Kidney (tissue), 14 donors: Measurements from ENCODE around the gene SCGB1D1. TPM values are rescaled to one million over a fixed set of nuclear protein-coding genes. Genes with fewer than 3 reads are reported as not detected.

ENCODE experiments used
- DNase-seq, 5 donors: peaks; one replicate each; pipeline ENCODE4 v3.0.0-alpha.2; 2013 to 2020
- FAIRE-seq: peaks from 2 replicates; lab custom pipeline; 2012; peaks lifted over from hg19 to GRCh38; lab: Jason Lieb, UNC
- H3K27ac ChIP-seq, 2 donors: one replicate each; pipeline ENCODE4 v1.7.0; 2013; ENCODE audit warnings: low read depth in 2 of 2, low read length in 2 of 2, inconsistent platforms in 1 of 2
- H3K27me3 ChIP-seq: one replicate; pipeline ENCODE4 v1.7.1; 2013; ENCODE audit warnings: low read length, inconsistent platforms; ENCODE audit not compliant: control insufficient read depth, insufficient read depth
- H3K36me3 ChIP-seq, 3 donors: one replicate each; pipeline versions ENCODE4 v1.7.0 to v1.7.1; 2013; ENCODE audit warnings: low read length in 3 of 3, control low read depth in 1 of 3, inconsistent platforms in 1 of 3; ENCODE audit not compliant: insufficient read depth in 3 of 3, control insufficient read depth in 2 of 3
- H3K4me1 ChIP-seq, 3 donors: one replicate each; pipeline versions ENCODE4 v1.7.0 to v1.7.1; 2013; ENCODE audit warnings: low read length in 3 of 3, inconsistent platforms in 1 of 3, low read depth in 1 of 3; ENCODE audit not compliant: control insufficient read depth in 2 of 3, insufficient read depth in 2 of 3
- H3K4me3 ChIP-seq, 3 donors: one replicate each; pipeline versions ENCODE4 v1.7.0 to v1.8.1; 2013; ENCODE audit warnings: low read length in 3 of 3, control low read depth in 1 of 3, inconsistent platforms in 1 of 3
- H3K9ac ChIP-seq, 3 donors: one replicate each; pipeline versions ENCODE4 v1.7.0 to v1.7.1; 2013; ENCODE audit warnings: low read length in 3 of 3, control low read depth in 1 of 3, inconsistent platforms in 1 of 3
- H3K9me3 ChIP-seq, 3 donors: one replicate each; pipeline versions ENCODE4 v1.7.0 to v1.7.1; 2013; ENCODE audit warnings: low read length in 3 of 3, control low read depth in 1 of 3, inconsistent platforms in 1 of 3; ENCODE audit not compliant: control insufficient read depth in 2 of 3, insufficient read depth in 1 of 3
- intact Hi-C: fragments of 100-400 bp; cut with DNase I; formaldehyde crosslinking; loops from one replicate; pipeline ENCODE4 v1.11.1; 2022
- polyA plus RNA-seq: library from polyadenylated mRNA; stranded (reverse); fragments of 350-450 nt; fragmentation: Illumina TruSeq; extraction: RNeasy Lipid Tissue Mini Kit (QIAGEN cat#74804); gene quantifications from one replicate; pipeline ENCODE4 v1.2.3, GENCODE V29; 2014; ENCODE audit warnings: low read depth, low replicate concordance; ENCODE audit not compliant: insufficient read depth
- total RNA-seq: library from RNA; stranded (reverse); fragmentation: NEBNext Ultra II Directional; extraction: Animal tissue kit (Norgen Biotek cat#: 25700); gene quantifications from one replicate; pipeline ENCODE4 v1.2.1, GENCODE V29; 2021
- TF ChIP-seq, protein P1 (sequence below): IDR thresholded peaks from 3 replicates; pipeline ENCODE4 v1.5.1; 2012; ENCODE audit warnings: mild to moderate bottlenecking, moderate library complexity, borderline replicate concordance; ENCODE audit not compliant: insufficient read depth; ENCODE audit errors: extremely low read depth
- donor health status: control.
- donor health status: control.
- donor health status: control.
- donor health status: control.
- donor health status: control.
- donor health status: DM: yes; HTN: yes; CAD: no.
- donor health status: Normal renal cell carcinoma (clear cell type).

Gene SCGB1D1
- total and polyA plus RNA-seq, 2 donors from 2014 or later, result not detected

DNA sequence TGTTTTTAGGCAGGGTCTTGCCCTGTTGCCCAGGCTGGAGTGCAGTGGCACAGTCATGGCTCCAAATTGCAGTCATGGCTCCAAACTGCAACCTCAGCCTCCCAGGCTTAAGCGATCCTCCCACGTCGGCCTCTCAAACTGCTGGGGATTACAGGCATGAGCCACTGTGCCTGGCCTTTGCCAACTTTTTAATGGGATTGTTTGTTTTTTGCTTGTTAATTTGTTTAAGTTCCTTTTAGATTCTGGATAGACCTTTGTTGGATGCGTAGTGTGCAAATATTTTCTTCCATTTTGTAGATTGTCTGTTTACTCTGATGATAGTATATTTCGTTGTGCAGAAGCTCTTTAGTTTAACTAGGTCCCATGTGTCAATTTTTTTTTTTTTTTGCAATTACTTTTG, 10.0 kb upstream of the SCGB1D1 start:
- Histone ChIP-seq H3K4me1 (no peaks in the 10 kb centered on the region), H3K27ac (no peak overlapping the region), H3K9ac (no peak overlapping the region), H3K9me3 (no peaks in the 10 kb centered on the region), H3K36me3 (no peaks in the 10 kb centered on the region), H3K4me3 (no peak overlapping the region), H3K27me3 (no peaks in the 10 kb centered on the region)
- TF ChIP-seq, protein P1, sequence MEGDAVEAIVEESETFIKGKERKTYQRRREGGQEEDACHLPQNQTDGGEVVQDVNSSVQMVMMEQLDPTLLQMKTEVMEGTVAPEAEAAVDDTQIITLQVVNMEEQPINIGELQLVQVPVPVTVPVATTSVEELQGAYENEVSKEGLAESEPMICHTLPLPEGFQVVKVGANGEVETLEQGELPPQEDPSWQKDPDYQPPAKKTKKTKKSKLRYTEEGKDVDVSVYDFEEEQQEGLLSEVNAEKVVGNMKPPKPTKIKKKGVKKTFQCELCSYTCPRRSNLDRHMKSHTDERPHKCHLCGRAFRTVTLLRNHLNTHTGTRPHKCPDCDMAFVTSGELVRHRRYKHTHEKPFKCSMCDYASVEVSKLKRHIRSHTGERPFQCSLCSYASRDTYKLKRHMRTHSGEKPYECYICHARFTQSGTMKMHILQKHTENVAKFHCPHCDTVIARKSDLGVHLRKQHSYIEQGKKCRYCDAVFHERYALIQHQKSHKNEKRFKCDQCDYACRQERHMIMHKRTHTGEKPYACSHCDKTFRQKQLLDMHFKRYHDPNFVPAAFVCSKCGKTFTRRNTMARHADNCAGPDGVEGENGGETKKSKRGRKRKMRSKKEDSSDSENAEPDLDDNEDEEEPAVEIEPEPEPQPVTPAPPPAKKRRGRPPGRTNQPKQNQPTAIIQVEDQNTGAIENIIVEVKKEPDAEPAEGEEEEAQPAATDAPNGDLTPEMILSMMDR, result no peak
- intact Hi-C loops, result no loop called here
- FAIRE-seq (no peak), DNase-seq (no peak)

DNA sequence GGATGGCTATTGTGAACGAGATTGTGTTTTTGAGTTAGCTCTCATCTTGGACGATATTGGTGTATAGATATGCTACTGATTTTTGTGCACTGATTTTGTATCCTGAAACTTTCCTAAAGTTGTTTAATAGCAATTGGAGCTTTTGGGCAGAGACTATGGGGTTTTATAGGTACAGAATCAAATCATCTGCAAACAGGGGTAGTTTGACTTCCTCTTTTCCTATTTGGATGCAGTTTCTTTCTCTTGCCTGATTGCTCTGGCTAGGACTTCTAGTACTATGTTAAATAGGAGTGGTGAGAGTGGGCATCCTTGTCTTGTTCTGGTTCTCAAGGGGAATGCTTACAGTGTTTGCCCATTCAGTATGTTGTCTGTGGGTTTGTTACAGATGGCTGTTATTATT, 8.9 kb upstream of the SCGB1D1 start:
- TF ChIP-seq, protein P1, result no peak
- no peaks in the 10 kb centered on the region for H3K36me3 ChIP-seq
- H3K9me3 ChIP-seq, result no peaks in the 10 kb centered on the region
- FAIRE-seq (no peak), DNase-seq (no peak)
- H3K4me1 ChIP-seq, result no peaks in the 10 kb centered on the region
- no peak overlapping the region for H3K4me3 ChIP-seq
- intact Hi-C loops, result no loop called here
- H3K27me3 ChIP-seq, result no peaks in the 10 kb centered on the region
- H3K27ac ChIP-seq, result no peak overlapping the region
- no peak overlapping the region for H3K9ac ChIP-seq

DNA sequence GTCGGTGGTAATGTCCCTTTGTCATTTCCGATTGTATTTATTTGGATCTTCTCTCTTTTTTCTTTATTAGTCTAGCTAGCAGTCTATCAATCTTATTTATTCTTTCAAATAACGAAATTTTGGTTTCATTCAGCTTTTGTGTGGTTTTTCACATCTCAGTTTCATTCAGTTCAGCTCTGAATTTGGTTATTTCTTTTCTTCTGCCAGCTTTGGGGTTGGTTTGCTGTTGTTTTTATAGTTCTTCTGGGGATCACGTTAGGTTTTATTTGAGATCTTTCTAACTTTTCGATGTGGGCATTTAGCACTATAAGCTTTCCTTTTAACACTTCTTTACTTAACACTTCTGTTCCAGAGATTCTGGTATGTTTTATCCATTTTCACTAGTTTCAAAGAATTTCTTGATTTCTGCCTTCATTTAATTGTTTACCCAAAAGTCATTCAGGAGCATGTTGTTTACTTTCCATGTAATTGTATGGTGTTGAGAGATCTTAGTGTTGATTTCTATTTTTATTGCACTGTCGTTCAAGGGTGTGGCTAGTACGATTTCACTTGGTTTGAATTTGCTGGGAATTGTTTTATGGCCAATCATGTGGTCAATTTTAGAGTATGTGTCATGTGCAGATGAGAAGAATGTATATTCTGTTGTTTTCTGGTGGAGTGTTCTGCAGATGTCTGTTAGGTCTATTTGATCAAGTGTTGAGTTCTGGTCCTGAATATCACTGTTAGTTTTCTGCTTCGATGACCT, 7.7 kb upstream of the SCGB1D1 start:
- no peak overlapping the region for H3K4me3 ChIP-seq
- H3K9ac ChIP-seq, result no peak overlapping the region
- FAIRE-seq, result no peak
- intact Hi-C loops, result no loop called here
- H3K27me3 ChIP-seq, result no peaks in the 10 kb centered on the region
- no peaks in the 10 kb centered on the region for H3K9me3 ChIP-seq
- H3K36me3 ChIP-seq, result no peaks in the 10 kb centered on the region
- DNase-seq, result no peak
- TF ChIP-seq, protein P1, result no peak
- no peak overlapping the region for H3K27ac ChIP-seq
- no peaks in the 10 kb centered on the region for H3K4me1 ChIP-seq
